Caki2 (cell line): ENCODE data around the gene IL25. TPM values are rescaled to one million over a fixed set of nuclear protein-coding genes. Genes with fewer than 3 reads are reported as not detected.
"Not testable (repeated sequence)": the region's sequence is repeated elsewhere in the genome, so short reads cannot be mapped to it uniquely, and the experiment has no call there.

ENCODE experiments used
- DNase-seq: peaks from one replicate; pipeline ENCODE4 v3.0.0-alpha.2; 2015; ENCODE audit warnings: low read depth
- in situ Hi-C: cut with HindIII; loops from 2 replicates; pipeline ENCODE4 v1.10.0; 2016; ENCODE audit warnings: low sequenced_read_pairs, low pct_unique_long_range_greater_than_20kb, mixed read lengths
- total RNA-seq: library from RNA; depleted of rRNA; stranded (reverse); fragments of >200 nt; shearing (Covaris generic); gene quantifications from 2 replicates; pipeline ENCODE4 v1.2.3, GENCODE V29; 2014; ENCODE audit warnings: low replicate concordance; rRNA removed

Gene IL25
- not detected in 2 replicates for total RNA-seq

DNA sequence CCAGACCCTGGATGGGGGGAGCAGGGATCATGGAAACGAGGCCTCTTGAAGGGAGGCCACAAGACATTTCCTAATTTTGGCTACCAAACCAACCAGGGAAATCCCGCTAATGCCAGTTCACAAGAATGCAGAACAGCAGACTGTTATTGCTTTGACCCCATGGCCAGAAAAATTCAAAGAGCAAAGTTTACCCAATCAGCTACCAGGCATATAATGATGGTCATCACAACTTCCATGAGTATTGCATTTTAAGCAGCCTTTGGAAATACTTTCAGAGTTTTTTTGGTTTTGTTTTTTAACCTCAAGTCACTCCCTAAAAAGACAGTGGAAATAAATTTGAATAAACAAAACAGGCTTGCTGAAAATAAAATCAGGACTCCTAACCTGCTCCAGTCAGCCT lies at the start of gene IL25:
IL25 (plus strand) TSS at position 301 of the 400 bp plus-strand sequence.
- DNase-seq = no peak
- in situ Hi-C loops = no loop called here

GRCh38 chr14:23323838-23324454 lies 48.7 kb upstream of the IL25 start:
- no peak for DNase-seq
- in situ Hi-C loops = no loop called here

- no peak for DNase-seq
- in situ Hi-C loops = no loop called here
Observed at GRCh38 chr14:23324455-23324846, 48.2 kb upstream of the IL25 start.

DNA sequence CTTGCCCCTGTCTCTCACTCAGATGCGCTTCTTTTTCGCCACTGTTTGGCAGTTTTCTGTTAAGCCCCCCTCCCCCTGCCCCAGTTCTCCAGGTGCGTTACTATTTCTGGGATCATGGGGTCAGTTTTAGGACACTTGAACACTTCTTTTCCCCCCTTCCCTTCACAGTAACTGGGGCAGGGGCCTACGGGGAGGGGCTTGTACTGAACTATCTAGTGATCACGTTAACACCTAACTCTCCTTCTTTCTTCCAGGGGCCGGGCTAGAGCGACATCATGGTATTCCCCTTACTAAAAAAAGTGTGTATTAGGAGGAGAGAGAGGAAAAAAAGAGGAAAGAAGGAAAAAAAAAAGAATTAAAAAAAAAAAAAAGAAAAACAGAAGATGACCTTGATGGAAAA lies 47.6 kb upstream of the IL25 start:
- DNase-seq = no peak
- in situ Hi-C loops = no loop called here

- DNase-seq, in situ Hi-C loops: not testable (repeated sequence)
Observed at GRCh38 chr14:23325746-23326145, 46.9 kb upstream of the IL25 start.

DNA sequence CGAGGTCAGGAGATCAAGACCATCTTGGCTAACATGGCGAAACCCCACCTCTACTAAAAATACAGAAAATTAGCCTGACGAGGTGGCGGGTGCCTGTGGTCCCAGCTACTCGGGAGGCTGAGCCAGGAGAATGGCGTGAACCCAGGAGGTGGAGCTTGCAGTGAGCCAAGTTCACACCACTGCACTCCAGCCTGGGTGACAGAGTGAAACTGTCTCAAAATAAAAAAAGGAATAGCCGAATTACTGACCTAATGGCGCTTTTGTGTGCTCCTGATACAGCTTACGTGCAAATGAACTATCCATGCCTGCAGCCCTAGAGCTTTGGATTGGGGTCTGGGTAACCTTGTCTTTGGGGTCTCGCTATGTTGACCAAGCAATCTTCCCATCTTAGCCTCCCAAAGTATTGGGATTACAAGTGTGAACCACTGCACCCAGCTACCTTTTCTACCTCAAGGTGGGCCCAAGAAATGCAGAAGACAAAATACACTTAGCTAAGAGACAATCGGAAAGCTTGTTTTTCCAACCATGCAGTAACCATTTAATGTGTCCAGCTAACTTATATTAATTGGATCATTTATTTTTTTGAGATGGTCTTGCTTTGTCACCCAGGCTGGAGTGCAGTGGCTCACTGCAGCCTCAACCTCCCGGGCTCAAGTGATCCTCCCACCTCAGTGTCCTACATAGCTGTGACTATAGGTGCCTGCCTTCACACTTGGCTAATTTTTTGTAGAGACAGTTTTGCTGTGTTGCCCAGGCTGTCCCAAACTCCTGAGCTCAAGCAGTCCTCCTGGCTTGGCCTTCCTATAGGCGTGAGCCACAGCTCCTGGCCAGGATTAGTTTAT lies 45.9 kb upstream of the IL25 start:
- in situ Hi-C loops = no loop called here
- no peak for DNase-seq

GRCh38 chr14:23327947-23328744 lies 44.5 kb upstream of the IL25 start:
- in situ Hi-C loops = no loop called here

DNA sequence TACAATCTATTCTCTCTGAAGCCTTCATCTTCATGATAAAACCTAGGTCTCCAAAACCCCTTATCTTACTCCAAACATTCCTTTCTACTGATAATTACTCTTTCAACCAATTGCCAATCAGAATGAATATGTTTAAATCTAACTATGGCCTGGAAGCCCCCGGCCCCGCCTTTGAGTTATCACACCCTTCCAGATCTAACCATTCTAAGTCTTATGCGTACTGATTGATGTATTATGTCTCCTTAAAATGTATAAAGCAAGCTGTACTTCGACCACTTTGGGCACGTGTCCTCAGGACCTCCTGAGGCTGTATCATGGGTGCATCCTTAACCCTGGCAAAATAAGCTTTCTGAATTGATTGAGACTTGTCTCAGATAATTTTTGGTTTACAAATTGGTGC lies 37.0 kb upstream of the IL25 start:
- in situ Hi-C loops = no loop called here
- no peak for DNase-seq

More at GRCh38 chr14:23327947-23328744, 44.5 kb upstream of the IL25 start:
- DNase-seq = no peak

- DNase-seq = no peak
- in situ Hi-C loops = no loop called here
Observed at GRCh38 chr14:23339506-23340268, 32.9 kb upstream of the IL25 start.

DNA sequence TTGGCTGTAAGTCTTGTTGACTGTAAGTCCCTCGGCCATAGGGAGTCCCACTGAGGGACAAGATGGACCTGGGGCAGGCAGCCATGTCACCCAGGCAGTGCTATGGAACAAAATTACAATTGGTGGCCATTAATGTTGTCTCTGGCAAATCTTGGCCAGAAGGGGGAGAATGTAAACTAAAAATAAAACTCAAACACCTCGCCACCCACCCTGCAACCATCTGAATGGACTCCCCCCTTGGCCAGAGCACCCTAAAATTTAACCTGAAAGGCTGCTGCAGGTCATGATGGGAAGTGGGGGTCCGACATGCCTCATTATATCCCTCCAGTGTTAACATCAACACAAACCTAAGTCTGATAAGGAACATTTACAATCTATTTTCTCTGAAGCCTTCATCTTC lies 28.1 kb upstream of the IL25 start:
- DNase-seq = no peak
- in situ Hi-C loops = no loop called here

- in situ Hi-C loops = no loop called here
- no peak for DNase-seq
Observed at GRCh38 chr14:23345987-23346692, 26.5 kb upstream of the IL25 start.

GRCh38 chr14:23346693-23347405 lies 25.8 kb upstream of the IL25 start:
- in situ Hi-C loops = no loop called here

GRCh38 chr14:23347406-23348296 lies 25.0 kb upstream of the IL25 start:
- in situ Hi-C loops = no loop called here
- DNase-seq = no peak

More at GRCh38 chr14:23346693-23347405, 25.8 kb upstream of the IL25 start:
- DNase-seq = no peak

GRCh38 chr14:23348297-23348655 lies 24.3 kb upstream of the IL25 start:
- no peak for DNase-seq
- in situ Hi-C loops = no loop called here

DNA sequence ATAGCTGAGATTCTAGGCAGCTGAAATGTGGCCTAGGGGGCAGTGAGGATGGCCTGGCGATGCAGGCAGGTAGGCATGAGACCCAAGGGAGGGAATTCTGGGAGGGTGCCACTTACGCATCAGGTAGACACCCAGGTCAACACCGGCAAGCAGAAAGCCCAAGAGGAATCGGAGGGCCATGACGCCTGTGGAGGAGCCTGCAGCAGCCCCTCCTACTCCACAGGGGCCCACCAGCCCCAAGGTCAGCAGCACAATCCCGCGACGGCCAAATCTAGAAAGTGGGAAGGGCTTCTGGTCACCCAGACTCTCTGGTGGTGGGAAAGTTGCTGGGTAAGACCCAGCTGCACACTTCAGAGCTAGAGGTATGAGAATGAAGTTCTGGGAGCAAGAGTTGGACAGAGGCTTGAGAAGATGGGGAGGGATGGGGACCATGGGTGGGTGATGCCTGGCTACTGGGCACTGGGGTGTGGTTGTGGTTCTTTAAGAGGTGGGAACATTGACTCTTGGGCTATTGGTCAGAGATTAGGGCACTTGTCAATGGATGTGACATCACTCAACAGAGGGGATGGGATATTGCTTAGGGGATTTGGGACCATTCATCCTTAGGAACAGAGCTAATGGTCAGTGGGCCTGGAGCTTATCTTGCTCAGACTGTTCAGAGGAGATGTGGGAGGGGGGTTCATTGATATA lies 23.3 kb upstream of the IL25 start:
- DNase-seq = no peak
- in situ Hi-C loops = no loop called here
